ENCODE measurements around the gene TNS1. TPM values are rescaled to one million over a fixed set of nuclear protein-coding genes. Genes with fewer than 3 reads are reported as not detected.
A peak's percentile ranks its signal among the peaks of the same experiment; 100 is the strongest.

Gene TNS1
- total and polyA plus RNA-seq, 8 donors = 139 to 327 (median 159) TPM

DNA sequence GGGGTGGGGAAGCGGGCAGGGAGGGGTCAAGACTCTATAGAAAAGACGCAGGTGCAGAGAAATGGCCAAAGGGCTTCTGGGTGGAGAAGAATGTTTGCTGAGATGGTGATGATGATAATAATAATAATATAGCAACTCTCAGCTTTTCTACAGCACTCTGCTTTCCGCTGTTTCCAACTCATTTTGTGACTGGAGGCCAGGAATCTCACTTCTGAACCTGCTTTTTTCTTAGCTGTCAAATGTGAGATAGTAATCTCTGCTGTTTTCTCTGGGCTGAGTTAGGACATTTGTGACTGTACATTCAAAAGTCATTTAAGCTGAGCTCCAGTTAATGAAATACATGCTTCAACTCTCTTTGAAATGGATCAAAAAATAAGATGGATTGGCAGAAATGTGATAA, 58.4 kb downstream of the TNS1 start:
- DNase-seq (no peak), ATAC-seq (no peak)
- Histone ChIP-seq H3K9me3 (no peaks in the 10 kb centered on the region), H3K36me3 (no peaks in the 10 kb centered on the region), H3K27ac (peak overlapping the region; percentile 78 to 83), H3K4me1 (peaks cover 24 to 46% of the 10 kb centered on the region in 2 donors), H3K4me3 (peak overlapping the region in 1 of 2 donors; percentile 67), H3K27me3 (no peaks in the 10 kb centered on the region)
- intact Hi-C loops (cut with DNase I) = loop anchor here in 1 of 2 donors (5.0 kb wide), 1 partner anchor 43 kb away; no protein-coding TSS in a partner anchor
- TF ChIP-seq, protein P1, sequence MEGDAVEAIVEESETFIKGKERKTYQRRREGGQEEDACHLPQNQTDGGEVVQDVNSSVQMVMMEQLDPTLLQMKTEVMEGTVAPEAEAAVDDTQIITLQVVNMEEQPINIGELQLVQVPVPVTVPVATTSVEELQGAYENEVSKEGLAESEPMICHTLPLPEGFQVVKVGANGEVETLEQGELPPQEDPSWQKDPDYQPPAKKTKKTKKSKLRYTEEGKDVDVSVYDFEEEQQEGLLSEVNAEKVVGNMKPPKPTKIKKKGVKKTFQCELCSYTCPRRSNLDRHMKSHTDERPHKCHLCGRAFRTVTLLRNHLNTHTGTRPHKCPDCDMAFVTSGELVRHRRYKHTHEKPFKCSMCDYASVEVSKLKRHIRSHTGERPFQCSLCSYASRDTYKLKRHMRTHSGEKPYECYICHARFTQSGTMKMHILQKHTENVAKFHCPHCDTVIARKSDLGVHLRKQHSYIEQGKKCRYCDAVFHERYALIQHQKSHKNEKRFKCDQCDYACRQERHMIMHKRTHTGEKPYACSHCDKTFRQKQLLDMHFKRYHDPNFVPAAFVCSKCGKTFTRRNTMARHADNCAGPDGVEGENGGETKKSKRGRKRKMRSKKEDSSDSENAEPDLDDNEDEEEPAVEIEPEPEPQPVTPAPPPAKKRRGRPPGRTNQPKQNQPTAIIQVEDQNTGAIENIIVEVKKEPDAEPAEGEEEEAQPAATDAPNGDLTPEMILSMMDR (IDR thresholded peaks at IDR 0.05) = no peak

DNA sequence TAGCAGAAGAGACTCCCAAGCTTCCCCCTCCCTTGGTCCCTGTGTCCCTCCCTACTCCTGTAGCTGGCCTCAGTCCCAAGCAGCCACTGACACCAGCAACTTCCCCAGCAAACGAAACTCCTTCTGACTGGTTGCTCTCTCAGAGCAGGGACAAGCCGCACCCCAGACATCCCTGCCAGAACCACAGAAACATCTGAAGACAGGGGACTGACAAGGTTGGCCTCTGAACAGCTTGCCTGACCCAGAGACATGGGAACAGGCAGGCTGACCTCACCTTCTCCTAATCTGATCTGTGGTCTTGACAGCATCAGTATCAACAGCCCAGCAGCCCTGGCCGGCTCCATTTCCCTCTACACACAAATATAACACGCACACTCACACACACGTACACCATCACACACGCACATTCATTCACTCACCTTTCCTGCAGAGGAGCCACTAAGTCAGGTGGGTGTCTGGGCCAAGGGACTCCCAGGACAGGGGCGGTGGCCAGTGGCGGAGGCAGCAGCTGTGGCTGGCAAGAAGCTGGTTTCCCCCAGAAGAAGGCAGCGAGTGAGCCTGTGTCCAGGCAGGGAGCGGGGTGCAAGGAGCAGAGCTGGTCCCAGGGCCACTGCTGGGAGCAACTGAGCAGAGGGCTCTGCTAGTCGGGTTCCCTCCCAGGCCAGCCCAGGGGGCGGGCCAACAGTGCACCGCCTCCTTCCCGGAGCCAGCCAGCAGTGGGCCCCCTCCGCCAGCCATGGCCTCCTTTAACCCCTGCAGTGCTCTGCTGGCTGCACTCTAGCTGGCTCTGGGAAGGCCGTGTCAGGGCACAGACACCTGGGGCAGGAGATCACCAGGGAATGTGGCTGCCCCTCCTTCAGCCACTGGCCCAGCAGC, 59.1 kb downstream of the TNS1 start:
- Histone ChIP-seq H3K4me3 (peak overlapping the region; percentile 67 to 72), H3K36me3 (no peaks in the 10 kb centered on the region), H3K27ac (peak overlapping the region; percentile 78 to 83), H3K9me3 (no peaks in the 10 kb centered on the region), H3K27me3 (no peaks in the 10 kb centered on the region), H3K4me1 (peaks cover 28 to 53% of the 10 kb centered on the region in 2 donors)
- intact Hi-C loops (cut with DNase I) = loop anchor here in 1 of 2 donors (5.0 kb wide), 1 partner anchor 44 kb away; no protein-coding TSS in a partner anchor
- peak; percentile 63 to 93 (median 88) for DNase-seq
- TF ChIP-seq, protein P1 (IDR thresholded peaks at IDR 0.05) = no peak
- ATAC-seq = peak; percentile 83

DNA sequence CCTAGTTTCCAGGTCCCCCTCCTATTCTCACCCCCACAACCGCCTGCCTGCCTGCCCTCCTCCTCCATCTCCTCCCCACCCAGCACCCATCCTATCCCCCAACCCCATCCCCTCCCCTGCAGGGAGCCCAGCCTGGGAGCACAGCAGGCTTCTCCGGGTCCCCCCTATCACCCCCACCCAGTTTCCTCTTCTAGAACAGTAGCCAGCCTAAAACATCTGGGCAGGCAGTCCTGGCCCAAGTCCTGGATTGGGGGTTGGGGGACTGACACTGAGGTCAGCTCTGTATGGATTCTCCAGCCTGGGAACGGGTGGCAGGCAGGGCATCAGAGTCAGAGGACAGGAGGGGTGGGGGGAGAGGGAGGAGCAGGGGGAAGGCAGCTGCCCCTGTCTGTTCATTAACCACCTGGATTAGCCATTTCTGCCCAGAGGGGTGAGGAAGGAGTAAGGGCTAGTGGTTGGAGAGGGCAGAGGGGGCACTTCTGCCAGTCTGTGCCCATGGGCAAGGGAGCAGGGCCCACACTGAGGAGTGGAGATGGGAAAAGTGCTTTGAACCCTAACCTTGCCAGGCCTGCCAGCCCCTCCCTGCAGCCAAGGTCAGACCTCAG, 60.0 kb downstream of the TNS1 start:
- intact Hi-C loops (cut with DNase I) = loop anchor here in 1 of 2 donors (5.0 kb wide), 1 partner anchor 44 kb away; no protein-coding TSS in a partner anchor
- Histone ChIP-seq H3K9me3 (no peaks in the 10 kb centered on the region), H3K4me3 (peak overlapping the region; percentile 67 to 72), H3K27me3 (no peaks in the 10 kb centered on the region), H3K36me3 (no peaks in the 10 kb centered on the region), H3K4me1 (peaks cover 34 to 61% of the 10 kb centered on the region in 2 donors), H3K27ac (peak overlapping the region; percentile 78 to 83)
- TF ChIP-seq, protein P1 (IDR thresholded peaks at IDR 0.05) = no peak
- peak in 1 of 4 donors; percentile 67 for DNase-seq
- peak; percentile 0 for ATAC-seq

DNA sequence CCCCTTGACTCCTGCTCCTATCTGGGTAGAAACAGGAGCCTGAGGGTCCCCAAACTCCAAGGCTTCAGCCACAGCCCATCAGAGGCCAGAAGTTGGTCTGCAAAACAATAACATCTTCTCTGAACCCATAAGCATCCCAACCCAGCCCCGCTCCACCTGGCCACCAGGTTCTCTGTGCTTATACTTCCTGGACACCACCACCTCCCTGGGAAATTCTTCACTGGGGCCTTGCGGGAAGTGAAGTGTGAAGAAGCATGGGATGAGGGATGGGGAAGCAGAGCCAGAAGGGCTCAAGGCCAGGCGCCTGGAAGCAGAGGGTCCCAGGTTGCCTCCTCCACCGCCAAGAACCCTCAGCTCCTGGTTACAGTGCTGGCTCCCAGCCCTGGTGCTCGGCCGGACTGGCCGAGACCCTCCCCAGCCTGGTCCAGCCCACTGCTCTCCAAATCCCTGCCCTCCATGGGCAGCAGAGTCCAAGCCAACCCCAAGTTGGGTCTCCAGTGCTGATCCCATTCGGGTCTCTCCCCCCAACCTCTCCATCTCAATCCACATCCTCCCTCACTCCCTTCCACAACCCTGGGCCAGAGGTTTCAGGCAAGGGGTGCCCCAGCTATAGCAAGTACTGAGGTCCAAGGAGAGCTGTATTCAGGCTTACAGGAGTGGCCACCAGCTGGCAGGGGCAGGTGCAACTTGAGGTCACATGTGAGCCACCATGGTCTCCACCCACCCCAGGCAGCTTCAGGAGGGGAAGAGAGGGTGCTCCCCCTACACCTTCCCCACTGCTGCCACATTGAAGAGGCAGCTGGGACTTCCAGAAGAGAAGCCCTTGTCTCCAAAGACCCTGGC, 60.7 kb downstream of the TNS1 start:
- Histone ChIP-seq H3K27me3 (no peaks in the 10 kb centered on the region), H3K9me3 (no peaks in the 10 kb centered on the region), H3K4me1 (peaks cover 41 to 64% of the 10 kb centered on the region in 2 donors), H3K36me3 (no peaks in the 10 kb centered on the region), H3K27ac (peak overlapping the region; percentile 78 to 83), H3K4me3 (peak overlapping the region; percentile 67 to 72)
- intact Hi-C loops (cut with DNase I) = loop anchor here in 1 of 2 donors (5.0 kb wide), 1 partner anchor 45 kb away; no protein-coding TSS in a partner anchor
- peak; percentile 51 for ATAC-seq
- TF ChIP-seq, protein P1 (IDR thresholded peaks at IDR 0.05) = no peak
- peak in 2 of 4 donors; percentile 70 to 78 for DNase-seq
